ENCODE results near the gene STMP1. TPM values are rescaled to one million over a fixed set of nuclear protein-coding genes. Genes with fewer than 3 reads are reported as not detected.

Gene STMP1
- total and polyA plus RNA-seq, 4 donors: 23.0 to 33.1 (median 26.0) TPM

- no peaks in the 10 kb centered on the region for H3K27me3 ChIP-seq (ENCODE audit: control insufficient read depth in 3 of 3, insufficient read depth in 3 of 3, low read length in 2 of 3)
- peaks cover 2 to 15% (median 10%) of the 10 kb centered on the region in 5 donors for H3K4me1 ChIP-seq (ENCODE audit: control insufficient read depth in 5 of 5, insufficient read depth in 5 of 5, low read length in 5 of 5)
- H3K9ac ChIP-seq (ENCODE audit: insufficient read depth in 1 of 2, low read length in 2 of 2): no peak overlapping the region
- ATAC-seq (ENCODE audit: insufficient read depth, low FRiP score) (no peak), DNase-seq (no peak)
- no peak overlapping the region for H3K4me3 ChIP-seq
- H3K9me3 ChIP-seq (ENCODE audit: control insufficient read depth in 4 of 4, insufficient read depth in 3 of 4, low read length in 3 of 4): no peaks in the 10 kb centered on the region
- peaks cover 0 to 3% (median 0%) of the 10 kb centered on the region in 4 donors for H3K36me3 ChIP-seq (ENCODE audit: control insufficient read depth in 4 of 4, insufficient read depth in 4 of 4, low read length in 4 of 4)
- TF ChIP-seq CTCF (IDR thresholded peaks at IDR 0.05; ENCODE audit: control extremely low read depth, extremely low read depth): no peak
- 60 to 70% methylated on average over 9 of the region's 9 CpGs for WGBS, 2 donors
- peak overlapping the region in 1 of 2 donors; percentile 76 for H3K27ac ChIP-seq (ENCODE audit: low read depth in 1 of 2, low read length in 1 of 2)
Measured at GRCh38 chr7:135659159-135659846, 3.0 kb upstream of the STMP1 start.

GRCh38 chr7:135661311-135662122 is 797 bp upstream of the STMP1 start:
- Histone ChIP-seq H3K9ac (ENCODE audit: insufficient read depth in 1 of 2, low read length in 2 of 2) (peak overlapping the region; percentile 61 to 67), H3K27ac (ENCODE audit: low read depth in 1 of 2, low read length in 1 of 2) (peak overlapping the region; percentile 51 to 78), H3K4me3 (peak overlapping the region; percentile 18), H3K27me3 (ENCODE audit: control insufficient read depth in 3 of 3, insufficient read depth in 3 of 3, low read length in 2 of 3) (no peaks in the 10 kb centered on the region), H3K9me3 (ENCODE audit: control insufficient read depth in 4 of 4, insufficient read depth in 3 of 4, low read length in 3 of 4) (no peaks in the 10 kb centered on the region), H3K36me3 (ENCODE audit: control insufficient read depth in 4 of 4, insufficient read depth in 4 of 4, low read length in 4 of 4) (peaks cover 0 to 3% (median 0%) of the 10 kb centered on the region in 4 donors), H3K4me1 (ENCODE audit: control insufficient read depth in 5 of 5, insufficient read depth in 5 of 5, low read length in 5 of 5) (peaks cover 9 to 15% (median 10%) of the 10 kb centered on the region in 5 donors)
- TF ChIP-seq CTCF (IDR thresholded peaks at IDR 0.05; ENCODE audit: control extremely low read depth, extremely low read depth): no peak
- WGBS, 2 donors: 62 to 67% methylated on average over 14 of the region's 14 CpGs
- no peak for DNase-seq
- peak; percentile 12 for ATAC-seq (ENCODE audit: insufficient read depth, low FRiP score)

GRCh38 chr7:135662123-135662372 is 266 bp upstream of the STMP1 start:
- H3K4me1 ChIP-seq (ENCODE audit: control insufficient read depth in 5 of 5, insufficient read depth in 5 of 5, low read length in 5 of 5): peaks cover 9 to 15% (median 10%) of the 10 kb centered on the region in 5 donors
- 11 to 14% methylated on average over 17 of the region's 17 CpGs for WGBS, 2 donors
- no peaks in the 10 kb centered on the region for H3K27me3 ChIP-seq (ENCODE audit: control insufficient read depth in 3 of 3, insufficient read depth in 3 of 3, low read length in 2 of 3)
- no peaks in the 10 kb centered on the region for H3K9me3 ChIP-seq (ENCODE audit: control insufficient read depth in 4 of 4, insufficient read depth in 3 of 4, low read length in 3 of 4)
- H3K27ac ChIP-seq (ENCODE audit: low read depth in 1 of 2, low read length in 1 of 2): peak overlapping the region; percentile 51 to 78
- H3K9ac ChIP-seq (ENCODE audit: insufficient read depth in 1 of 2, low read length in 2 of 2): peak overlapping the region; percentile 61 to 67
- peak overlapping the region; percentile 18 for H3K4me3 ChIP-seq
- TF ChIP-seq CTCF (IDR thresholded peaks at IDR 0.05; ENCODE audit: control extremely low read depth, extremely low read depth): no peak
- peaks cover 0 to 3% (median 0%) of the 10 kb centered on the region in 4 donors for H3K36me3 ChIP-seq (ENCODE audit: control insufficient read depth in 4 of 4, insufficient read depth in 4 of 4, low read length in 4 of 4)
- no peak for DNase-seq
- no peak for ATAC-seq (ENCODE audit: insufficient read depth, low FRiP score)
